ENCODE measurements around the gene STRIP1. TPM values are rescaled to one million over a fixed set of nuclear protein-coding genes. Genes with fewer than 3 reads are reported as not detected.

STRIP1 gene
- total RNA-seq, 4 donors from 2014 or later = 21.7 to 50.3 (median 33.0) TPM

DNA sequence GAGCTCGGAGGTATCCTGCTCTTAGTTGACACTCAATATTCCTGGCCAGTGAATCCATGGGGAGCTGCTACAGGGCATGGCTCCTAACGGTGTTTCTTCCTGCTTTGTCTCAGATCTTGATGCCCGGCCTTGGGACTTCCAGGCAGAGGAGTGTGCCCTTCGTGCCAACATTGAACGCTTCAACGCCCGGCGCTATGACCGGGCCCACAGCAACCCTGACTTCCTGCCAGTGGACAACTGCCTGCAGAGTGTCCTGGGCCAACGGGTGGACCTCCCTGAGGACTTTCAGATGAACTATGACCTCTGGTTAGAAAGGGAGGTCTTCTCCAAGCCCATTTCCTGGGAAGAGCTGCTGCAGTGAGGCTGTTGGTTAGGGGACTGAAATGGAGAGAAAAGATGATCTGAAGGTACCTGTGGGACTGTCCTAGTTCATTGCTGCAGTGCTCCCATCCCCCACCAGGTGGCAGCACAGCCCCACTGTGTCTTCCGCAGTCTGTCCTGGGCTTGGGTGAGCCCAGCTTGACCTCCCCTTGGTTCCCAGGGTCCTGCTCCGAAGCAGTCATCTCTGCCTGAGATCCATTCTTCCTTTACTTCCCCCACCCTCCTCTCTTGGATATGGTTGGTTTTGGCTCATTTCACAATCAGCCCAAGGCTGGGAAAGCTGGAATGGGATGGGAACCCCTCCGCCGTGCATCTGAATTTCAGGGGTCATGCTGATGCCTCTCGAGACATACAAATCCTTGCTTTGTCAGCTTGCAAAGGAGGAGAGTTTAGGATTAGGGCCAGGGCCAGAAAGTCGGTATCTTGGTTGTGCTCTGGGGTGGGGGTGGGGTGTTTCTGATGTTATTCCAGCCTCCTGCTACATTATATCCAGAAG is 19.4 kb downstream of the STRIP1 start:
- TF ChIP-seq, protein P1, sequence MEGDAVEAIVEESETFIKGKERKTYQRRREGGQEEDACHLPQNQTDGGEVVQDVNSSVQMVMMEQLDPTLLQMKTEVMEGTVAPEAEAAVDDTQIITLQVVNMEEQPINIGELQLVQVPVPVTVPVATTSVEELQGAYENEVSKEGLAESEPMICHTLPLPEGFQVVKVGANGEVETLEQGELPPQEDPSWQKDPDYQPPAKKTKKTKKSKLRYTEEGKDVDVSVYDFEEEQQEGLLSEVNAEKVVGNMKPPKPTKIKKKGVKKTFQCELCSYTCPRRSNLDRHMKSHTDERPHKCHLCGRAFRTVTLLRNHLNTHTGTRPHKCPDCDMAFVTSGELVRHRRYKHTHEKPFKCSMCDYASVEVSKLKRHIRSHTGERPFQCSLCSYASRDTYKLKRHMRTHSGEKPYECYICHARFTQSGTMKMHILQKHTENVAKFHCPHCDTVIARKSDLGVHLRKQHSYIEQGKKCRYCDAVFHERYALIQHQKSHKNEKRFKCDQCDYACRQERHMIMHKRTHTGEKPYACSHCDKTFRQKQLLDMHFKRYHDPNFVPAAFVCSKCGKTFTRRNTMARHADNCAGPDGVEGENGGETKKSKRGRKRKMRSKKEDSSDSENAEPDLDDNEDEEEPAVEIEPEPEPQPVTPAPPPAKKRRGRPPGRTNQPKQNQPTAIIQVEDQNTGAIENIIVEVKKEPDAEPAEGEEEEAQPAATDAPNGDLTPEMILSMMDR (IDR thresholded peaks at IDR 0.05; ENCODE audit: low read depth) = no peak

DNA sequence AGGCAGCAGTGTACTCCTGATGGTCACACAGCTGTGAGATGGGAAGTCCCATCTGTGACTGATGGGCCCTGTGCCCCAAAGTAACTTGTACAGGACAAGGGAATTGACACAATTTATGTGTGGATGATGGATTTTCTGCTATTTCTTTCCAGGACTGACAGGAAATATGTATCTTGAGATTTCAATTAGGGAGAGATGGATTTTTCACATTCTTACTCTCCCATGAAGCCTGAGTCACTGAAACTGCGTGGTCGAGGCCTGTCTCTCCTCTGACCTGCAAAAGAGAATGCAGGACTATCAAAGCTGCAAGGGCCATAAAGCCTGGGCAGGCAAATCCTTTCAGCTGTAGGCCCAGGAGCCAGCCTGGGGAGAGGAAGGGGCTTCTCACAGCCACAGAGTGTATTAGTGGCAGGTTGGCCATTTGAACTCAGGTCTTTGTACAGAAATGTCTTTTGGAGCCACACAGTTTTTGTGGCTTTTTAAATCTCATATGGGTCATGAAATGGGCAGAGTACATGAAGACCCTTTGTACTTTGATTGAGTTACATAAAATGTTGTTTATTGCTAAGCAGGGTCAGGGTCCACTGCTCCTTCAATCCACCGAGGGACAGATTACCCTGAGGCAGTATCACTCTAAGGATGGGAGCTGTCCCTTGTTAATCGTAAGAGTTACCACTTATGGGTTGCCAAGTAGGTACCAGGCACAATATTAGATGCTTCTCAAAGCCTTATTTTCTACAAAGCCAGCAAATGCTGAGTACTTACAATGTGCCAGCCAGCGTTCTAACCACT is 21.3 kb downstream of the STRIP1 start:
- TF ChIP-seq, protein P1 (IDR thresholded peaks at IDR 0.05; ENCODE audit: low read depth) = no peak

DNA sequence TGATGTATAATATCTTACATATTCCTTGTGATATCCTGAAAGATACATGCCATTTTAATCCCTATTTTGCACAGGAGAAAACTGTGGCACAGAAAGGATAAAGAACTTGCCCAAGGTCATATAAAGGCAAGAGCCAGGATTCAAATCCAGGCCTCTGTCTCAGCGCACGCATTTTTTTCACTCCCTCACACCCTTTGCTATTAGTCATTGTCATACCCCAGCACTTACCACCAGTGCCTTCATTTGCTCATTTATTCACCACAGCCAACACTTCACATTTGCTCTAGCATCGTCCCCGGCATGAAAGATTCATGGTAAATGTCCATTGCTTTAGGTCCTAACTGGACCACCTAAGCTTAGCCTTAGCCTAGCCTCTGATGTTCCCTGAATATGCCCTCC is 21.9 kb downstream of the STRIP1 start:
- TF ChIP-seq, protein P1 (IDR thresholded peaks at IDR 0.05; ENCODE audit: low read depth) = no peak

DNA sequence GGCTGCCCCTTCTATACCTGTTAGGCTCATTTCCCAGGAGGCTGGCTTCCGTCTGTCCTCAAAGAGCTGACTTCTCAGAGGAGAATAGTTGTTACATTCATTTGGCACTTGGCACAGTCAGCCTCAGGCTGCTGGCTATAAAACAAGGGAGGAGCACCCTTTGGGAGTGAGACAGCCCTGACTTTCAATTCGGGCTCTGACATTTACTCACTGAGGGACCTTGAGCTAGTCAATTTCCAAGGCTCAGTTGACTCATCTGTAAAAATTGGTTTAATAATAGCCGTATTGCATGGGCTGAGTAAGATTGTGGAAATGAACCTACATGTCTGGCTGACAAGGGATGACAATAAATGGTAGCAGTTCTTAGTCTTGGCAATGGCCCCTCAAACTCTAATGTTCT is 22.4 kb downstream of the STRIP1 start:
- TF ChIP-seq, protein P1 (IDR thresholded peaks at IDR 0.05; ENCODE audit: low read depth) = no peak

DNA sequence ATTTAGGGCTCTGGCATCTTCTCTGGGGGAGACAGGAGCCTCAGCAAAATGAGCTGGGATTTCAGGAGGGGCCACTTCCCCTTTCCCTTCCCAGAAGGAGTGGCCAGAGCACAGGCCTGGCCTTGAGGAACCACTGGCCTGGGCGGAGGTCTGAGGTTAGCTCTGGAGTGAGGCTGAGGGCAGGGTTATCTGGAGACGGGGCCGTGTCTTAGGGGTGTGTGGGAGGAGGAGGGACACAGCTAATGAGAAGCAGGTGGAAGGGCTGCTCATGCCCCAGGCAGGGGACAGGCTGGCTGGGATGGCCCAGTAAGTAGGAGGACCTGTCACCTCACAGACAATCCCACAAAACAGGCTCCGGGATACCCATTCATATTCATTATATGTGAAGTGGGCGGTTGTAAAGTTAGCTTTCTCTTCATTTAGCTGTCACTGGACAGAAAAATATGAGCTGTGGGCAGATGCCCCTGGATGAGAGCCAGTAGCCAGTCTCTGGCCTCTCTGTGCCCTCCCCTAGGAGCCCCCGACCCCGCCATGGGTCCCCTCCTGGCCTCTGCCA is 23.6 kb downstream of the STRIP1 start:
- TF ChIP-seq, protein P1 (IDR thresholded peaks at IDR 0.05; ENCODE audit: low read depth) = no peak

DNA sequence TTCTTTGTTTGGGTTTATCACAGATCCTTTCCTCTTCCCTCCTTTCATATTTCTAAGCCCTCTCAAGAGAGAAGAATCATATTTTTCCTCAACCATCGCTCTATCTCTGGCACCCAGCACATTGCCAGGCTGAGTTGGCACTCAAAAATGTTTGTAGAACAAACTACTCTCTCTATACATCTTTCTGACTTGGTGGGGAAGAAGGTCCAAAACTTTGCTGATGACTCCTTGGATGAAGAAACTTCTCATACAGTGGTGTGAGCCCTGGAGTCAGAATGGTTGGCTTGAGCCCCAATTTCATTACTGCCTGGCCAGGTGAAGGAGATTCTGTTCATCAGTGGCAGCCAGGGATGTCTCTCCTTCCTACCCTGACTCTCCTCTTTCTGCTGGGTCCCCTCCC is 24.2 kb downstream of the STRIP1 start:
- TF ChIP-seq, protein P1 (IDR thresholded peaks at IDR 0.05; ENCODE audit: low read depth) = no peak

Measured in subcutaneous adipose tissue (tissue), 4 donors.